SK-N-SH (cell line): ENCODE results near the gene MIPOL1.

Source experiments
- CHD2 ChIP-seq: fragments of 150-350 bp; IDR thresholded peaks from 2 replicates; pipeline ENCODE4 v1.6.1; 2018; ENCODE audit warnings: low read length; ENCODE audit not compliant: partially characterized antibody
- EP300 ChIP-seq, 2 experiments: IDR thresholded peaks; 2 replicates each; pipeline versions ENCODE4 v1.4.0 to v1.6.1; 2012; ENCODE audit warnings: borderline replicate concordance in 1 of 2, low read depth in 1 of 2, low read length in 1 of 2
- FOXM1 ChIP-seq: IDR thresholded peaks from 2 replicates; pipeline ENCODE4 v1.4.0; 2012; ENCODE audit warnings: low read depth, mild to moderate bottlenecking
- MXI1 ChIP-seq: IDR thresholded peaks from 2 replicates; pipeline ENCODE4 v1.6.1; 2012; ENCODE audit warnings: mild to moderate bottlenecking, low read depth, low read length, improper control_type of control experiment
- POLR2AphosphoS5 ChIP-seq: IDR thresholded peaks from 2 replicates; pipeline ENCODE4 v1.6.1; 2012; ENCODE audit warnings: low read depth, low read length
- RCOR1 ChIP-seq: fragments of 150-350 bp; IDR thresholded peaks from 2 replicates; pipeline ENCODE4 v1.6.1; 2017; ENCODE audit warnings: antibody characterized with exemption, low read length
- RFX5 ChIP-seq: IDR thresholded peaks from 2 replicates; pipeline ENCODE4 v1.6.1; 2012; ENCODE audit warnings: mild to moderate bottlenecking, improper control_type of control experiment, low read length
- SIN3A ChIP-seq: IDR thresholded peaks from 2 replicates; pipeline ENCODE4 v1.6.1; 2012; ENCODE audit warnings: low read depth, mild to moderate bottlenecking, low read length, moderate library complexity, borderline replicate concordance
- TAF1 ChIP-seq: IDR thresholded peaks from 2 replicates; pipeline ENCODE4 v1.6.1; 2012; ENCODE audit warnings: low read depth, mild to moderate bottlenecking, low read length, moderate library complexity, borderline replicate concordance
- TF ChIP-seq, protein P1 (sequence below): fragments of 200-600 bp; sonication (generic); IDR thresholded peaks from 2 replicates; pipeline ENCODE4 v1.6.1; 2017; ENCODE audit warnings: antibody characterized with exemption, mild to moderate bottlenecking, moderate library complexity
- TF ChIP-seq, protein P2 (sequence below): IDR thresholded peaks from 2 replicates; pipeline ENCODE4 v1.4.0; 2012; ENCODE audit warnings: low read depth, borderline replicate concordance
- TF ChIP-seq, protein P3 (sequence below): IDR thresholded peaks from 2 replicates; pipeline ENCODE4 v1.6.1; 2012; ENCODE audit warnings: mild to moderate bottlenecking, low read depth, low read length, moderate library complexity

DNA sequence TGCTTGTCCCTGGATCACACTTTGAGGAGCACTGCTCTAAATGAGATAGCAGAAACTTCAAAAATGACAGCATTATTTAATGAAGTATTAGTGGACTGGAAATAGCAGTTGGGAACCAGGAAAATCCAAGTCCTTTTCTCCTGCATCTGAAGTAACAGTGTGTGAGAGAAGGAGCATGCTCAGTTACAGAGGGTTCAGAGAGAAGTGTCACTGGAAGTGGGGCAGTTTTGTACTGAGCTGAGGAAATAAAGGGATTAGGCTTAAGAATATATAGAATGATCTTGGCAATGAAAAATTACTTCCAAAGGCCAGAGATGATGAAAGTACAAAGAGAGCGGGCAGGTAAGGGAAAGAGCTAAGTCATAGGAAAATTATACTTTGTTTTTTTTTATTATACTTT is 130.9 kb downstream of the MIPOL1 start:
- TF ChIP-seq, protein P1, sequence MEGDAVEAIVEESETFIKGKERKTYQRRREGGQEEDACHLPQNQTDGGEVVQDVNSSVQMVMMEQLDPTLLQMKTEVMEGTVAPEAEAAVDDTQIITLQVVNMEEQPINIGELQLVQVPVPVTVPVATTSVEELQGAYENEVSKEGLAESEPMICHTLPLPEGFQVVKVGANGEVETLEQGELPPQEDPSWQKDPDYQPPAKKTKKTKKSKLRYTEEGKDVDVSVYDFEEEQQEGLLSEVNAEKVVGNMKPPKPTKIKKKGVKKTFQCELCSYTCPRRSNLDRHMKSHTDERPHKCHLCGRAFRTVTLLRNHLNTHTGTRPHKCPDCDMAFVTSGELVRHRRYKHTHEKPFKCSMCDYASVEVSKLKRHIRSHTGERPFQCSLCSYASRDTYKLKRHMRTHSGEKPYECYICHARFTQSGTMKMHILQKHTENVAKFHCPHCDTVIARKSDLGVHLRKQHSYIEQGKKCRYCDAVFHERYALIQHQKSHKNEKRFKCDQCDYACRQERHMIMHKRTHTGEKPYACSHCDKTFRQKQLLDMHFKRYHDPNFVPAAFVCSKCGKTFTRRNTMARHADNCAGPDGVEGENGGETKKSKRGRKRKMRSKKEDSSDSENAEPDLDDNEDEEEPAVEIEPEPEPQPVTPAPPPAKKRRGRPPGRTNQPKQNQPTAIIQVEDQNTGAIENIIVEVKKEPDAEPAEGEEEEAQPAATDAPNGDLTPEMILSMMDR: no peak
- TF ChIP-seq TAF1: no peak
- TF ChIP-seq SIN3A: no peak
- TF ChIP-seq, protein P2, sequence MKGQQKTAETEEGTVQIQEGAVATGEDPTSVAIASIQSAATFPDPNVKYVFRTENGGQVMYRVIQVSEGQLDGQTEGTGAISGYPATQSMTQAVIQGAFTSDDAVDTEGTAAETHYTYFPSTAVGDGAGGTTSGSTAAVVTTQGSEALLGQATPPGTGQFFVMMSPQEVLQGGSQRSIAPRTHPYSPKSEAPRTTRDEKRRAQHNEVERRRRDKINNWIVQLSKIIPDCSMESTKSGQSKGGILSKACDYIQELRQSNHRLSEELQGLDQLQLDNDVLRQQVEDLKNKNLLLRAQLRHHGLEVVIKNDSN: no peak
- TF ChIP-seq MXI1: no peak
- no peak for TF ChIP-seq POLR2AphosphoS5
- TF ChIP-seq EP300 (IDR thresholded peaks at IDR 0.05; ENCODE audit: borderline replicate concordance in 1 of 2, low read depth in 1 of 2, low read length in 1 of 2): no peak
- no peak for TF ChIP-seq RCOR1
- no peak for TF ChIP-seq FOXM1
- TF ChIP-seq, protein P3, sequence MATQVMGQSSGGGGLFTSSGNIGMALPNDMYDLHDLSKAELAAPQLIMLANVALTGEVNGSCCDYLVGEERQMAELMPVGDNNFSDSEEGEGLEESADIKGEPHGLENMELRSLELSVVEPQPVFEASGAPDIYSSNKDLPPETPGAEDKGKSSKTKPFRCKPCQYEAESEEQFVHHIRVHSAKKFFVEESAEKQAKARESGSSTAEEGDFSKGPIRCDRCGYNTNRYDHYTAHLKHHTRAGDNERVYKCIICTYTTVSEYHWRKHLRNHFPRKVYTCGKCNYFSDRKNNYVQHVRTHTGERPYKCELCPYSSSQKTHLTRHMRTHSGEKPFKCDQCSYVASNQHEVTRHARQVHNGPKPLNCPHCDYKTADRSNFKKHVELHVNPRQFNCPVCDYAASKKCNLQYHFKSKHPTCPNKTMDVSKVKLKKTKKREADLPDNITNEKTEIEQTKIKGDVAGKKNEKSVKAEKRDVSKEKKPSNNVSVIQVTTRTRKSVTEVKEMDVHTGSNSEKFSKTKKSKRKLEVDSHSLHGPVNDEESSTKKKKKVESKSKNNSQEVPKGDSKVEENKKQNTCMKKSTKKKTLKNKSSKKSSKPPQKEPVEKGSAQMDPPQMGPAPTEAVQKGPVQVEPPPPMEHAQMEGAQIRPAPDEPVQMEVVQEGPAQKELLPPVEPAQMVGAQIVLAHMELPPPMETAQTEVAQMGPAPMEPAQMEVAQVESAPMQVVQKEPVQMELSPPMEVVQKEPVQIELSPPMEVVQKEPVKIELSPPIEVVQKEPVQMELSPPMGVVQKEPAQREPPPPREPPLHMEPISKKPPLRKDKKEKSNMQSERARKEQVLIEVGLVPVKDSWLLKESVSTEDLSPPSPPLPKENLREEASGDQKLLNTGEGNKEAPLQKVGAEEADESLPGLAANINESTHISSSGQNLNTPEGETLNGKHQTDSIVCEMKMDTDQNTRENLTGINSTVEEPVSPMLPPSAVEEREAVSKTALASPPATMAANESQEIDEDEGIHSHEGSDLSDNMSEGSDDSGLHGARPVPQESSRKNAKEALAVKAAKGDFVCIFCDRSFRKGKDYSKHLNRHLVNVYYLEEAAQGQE: no peak
- no peak for TF ChIP-seq CHD2
- no peak for TF ChIP-seq RFX5
